IMR-90 (cell line): ENCODE results near the gene CACNA2D1. TPM values are rescaled to one million over a fixed set of nuclear protein-coding genes. Genes with fewer than 3 reads are reported as not detected.

ENCODE experiments used
- ATAC-seq: fragments of 200-7000 bp; cut with Tn5 transposase; 2 replicates; pipeline ENCODE4 v1.9.1; 2020; ENCODE audit warnings: low read depth, mild to moderate bottlenecking, moderate library complexity
- BruUV-seq: library from RNA; stranded (reverse); fragments of 400-500 nt; replicated peaks from 2 replicates; lab custom pipeline; 2021; lab: Mats Ljungman, UMichigan
- CTCF ChIA-PET: fragments of 300-600 bp; formaldehyde crosslinking; extraction: SDS; loops from one replicate; lab custom pipeline; 2021; ENCODE audit warnings: antibody characterized with exemption; lab: Yijun Ruan, JAX
- POLR2A ChIA-PET: fragments of 300-600 bp; sonication (Branson Sonifier 250); formaldehyde crosslinking; loops from one replicate; lab custom pipeline; 2022; ENCODE audit warnings: antibody characterized with exemption; ENCODE audit not compliant: unreplicated experiment; lab: Charles Lee
- DNase-seq: peaks from one replicate; pipeline ENCODE4 v3.0.0; 2013
- H2AFZ ChIP-seq: replicated peaks from 2 replicates; pipeline ENCODE3; 2013; ENCODE audit warnings: low read length, mild to moderate bottlenecking; ENCODE audit not compliant: poor library complexity
- H2AK5ac ChIP-seq: 2 replicates; pipeline ENCODE4 v1.6.1; 2013; ENCODE audit warnings: low read depth, low read length, inconsistent platforms
- H2AK9ac ChIP-seq: replicated peaks from 2 replicates; pipeline ENCODE3; 2013; ENCODE audit warnings: mild to moderate bottlenecking, low read depth, low read length, moderate library complexity; ENCODE audit not compliant: poor library complexity
- H2BK120ac ChIP-seq: 2 replicates; pipeline ENCODE4 v1.6.1; 2013; ENCODE audit warnings: low read depth, low read length, inconsistent platforms
- H2BK15ac ChIP-seq: 3 replicates; pipeline ENCODE4 v1.6.1; 2013; ENCODE audit warnings: low read depth, low read length, inconsistent platforms
- H2BK20ac ChIP-seq: 2 replicates; pipeline ENCODE4 v1.6.1; 2013; ENCODE audit warnings: low read depth, mild to moderate bottlenecking, inconsistent platforms, low read length, moderate library complexity
- H2BK5ac ChIP-seq: 2 replicates; pipeline ENCODE4 v1.6.1; 2013; ENCODE audit warnings: mild to moderate bottlenecking, low read depth, low read length, inconsistent platforms; ENCODE audit not compliant: poor library complexity, severe bottlenecking
- H3K14ac ChIP-seq: replicated peaks from 2 replicates; pipeline ENCODE4 v1.6.1; 2013; ENCODE audit warnings: low read depth, low read length, inconsistent platforms
- H3K18ac ChIP-seq: 2 replicates; pipeline ENCODE4 v1.6.1; 2013; ENCODE audit warnings: low read depth, low read length, control low read depth
- H3K23ac ChIP-seq: 2 replicates; pipeline ENCODE4 v1.6.1; 2013; ENCODE audit warnings: low read depth, low read length, inconsistent platforms
- H3K27ac ChIP-seq: 2 replicates; pipeline ENCODE4 v1.5.1; 2013; ENCODE audit warnings: mild to moderate bottlenecking, control low read depth, low read length; ENCODE audit not compliant: insufficient read depth
- H3K27me3 ChIP-seq: 2 replicates; pipeline ENCODE4 v1.6.1; 2013; ENCODE audit warnings: low read length; ENCODE audit not compliant: control insufficient read depth, insufficient read depth
- H3K36me3 ChIP-seq: 2 replicates; pipeline ENCODE4 v1.6.1; 2013; ENCODE audit warnings: low read length, mixed read lengths; ENCODE audit not compliant: control insufficient read depth, insufficient read depth
- H3K4ac ChIP-seq: 2 replicates; pipeline ENCODE4 v1.6.1; 2013; ENCODE audit warnings: low read depth, low read length, inconsistent platforms
- H3K4me1 ChIP-seq: 2 replicates; pipeline ENCODE4 v1.6.1; 2013; ENCODE audit warnings: low read length, mixed read lengths; ENCODE audit not compliant: control insufficient read depth, insufficient read depth
- H3K4me2 ChIP-seq: 2 replicates; pipeline ENCODE4 v1.6.1; 2013; ENCODE audit warnings: low read depth, mild to moderate bottlenecking, control low read depth, low read length, moderate library complexity
- H3K4me3 ChIP-seq: 2 replicates; pipeline ENCODE4 v1.5.1; 2013; ENCODE audit warnings: low read depth, mild to moderate bottlenecking, control low read depth, low read length, moderate library complexity; ENCODE audit not compliant: insufficient read depth
- H3K56ac ChIP-seq: 2 replicates; pipeline ENCODE4 v1.6.1; 2013; ENCODE audit warnings: low read length, inconsistent platforms; ENCODE audit not compliant: insufficient read depth; ENCODE audit errors: extremely low read depth
- H3K79me1 ChIP-seq, 2 experiments: 2 replicates each; pipeline ENCODE4 v1.6.1; 2013; ENCODE audit warnings: low read length in 2 of 2, inconsistent platforms in 1 of 2, low read depth in 1 of 2
- H3K9ac ChIP-seq: 2 replicates; pipeline ENCODE4 v1.6.1; 2013; ENCODE audit warnings: low read depth, low read length, control low read depth
- H3K9me1 ChIP-seq: 2 replicates; pipeline ENCODE4 v1.6.1; 2013; ENCODE audit warnings: low read length, inconsistent platforms; ENCODE audit not compliant: insufficient read depth
- H3K9me3 ChIP-seq: 2 replicates; pipeline ENCODE4 v1.6.1; 2013; ENCODE audit warnings: low read length; ENCODE audit not compliant: control insufficient read depth, insufficient read depth
- H4K20me1 ChIP-seq: 2 replicates; pipeline ENCODE4 v1.6.1; 2013; ENCODE audit warnings: low read length, inconsistent platforms; ENCODE audit not compliant: insufficient read depth
- H4K5ac ChIP-seq: 2 replicates; pipeline ENCODE4 v1.6.1; 2013; ENCODE audit warnings: mild to moderate bottlenecking, low read depth, low read length, control low read depth
- H4K8ac ChIP-seq, 2 experiments: 2 replicates each; pipeline ENCODE4 v1.6.1; 2013; ENCODE audit warnings: low read depth in 2 of 2, low read length in 2 of 2, control low read depth in 1 of 2, inconsistent platforms in 1 of 2
- H4K91ac ChIP-seq: 2 replicates; pipeline ENCODE4 v1.6.1; 2013; ENCODE audit warnings: low read depth, low read length, inconsistent platforms; ENCODE audit not compliant: insufficient read depth
- BHLHE40 ChIP-seq: fragments of 150-350 bp; IDR thresholded peaks from 2 replicates; pipeline ENCODE4 v1.6.1; 2016; ENCODE audit warnings: mild to moderate bottlenecking, low read depth, low read length
- FOS ChIP-seq: fragments of 150-350 bp; IDR thresholded peaks from 2 replicates; pipeline ENCODE4 v1.6.1; 2016; ENCODE audit warnings: low read depth, low read length
- MAFK ChIP-seq: IDR thresholded peaks from 2 replicates; pipeline ENCODE4 v1.6.1; 2012; ENCODE audit warnings: low read depth, low read length, improper control_type of control experiment
- MXI1 ChIP-seq: IDR thresholded peaks from 2 replicates; pipeline ENCODE4 v1.6.1; 2012; ENCODE audit warnings: low read depth, mild to moderate bottlenecking, low read length, moderate library complexity, borderline replicate concordance
- NFE2L2 ChIP-seq: fragments of 150-350 bp; IDR thresholded peaks from 2 replicates; pipeline ENCODE4 v1.6.1; 2016; ENCODE audit warnings: low read depth, mild to moderate bottlenecking, low read length
- RAD21 ChIP-seq: IDR thresholded peaks from 2 replicates; pipeline ENCODE4 v1.6.1; 2012; ENCODE audit warnings: low read length, improper control_type of control experiment
- RFX5 ChIP-seq: IDR thresholded peaks from 2 replicates; pipeline ENCODE4 v1.8.0; 2012; ENCODE audit warnings: low read depth, mild to moderate bottlenecking, low read length, moderate library complexity
- WGBS, 2 experiments: methylation state at CpG; one replicate each; pipeline versions ENCODE4 v1.1.5 to v1.1.7; 2013; ENCODE audit warnings: missing lambda C conversion rate in 2 of 2; ENCODE audit not compliant: insufficient read length in 1 of 2; ENCODE audit errors: extremely low coverage in 2 of 2; 5-methylcytosine and 5-hydroxymethylcytosine counted together
- dilution Hi-C: fragments of 300-500 bp; cut with HindIII; formaldehyde crosslinking; loops from one replicate; pipeline ENCODE4 v1.14.3; 2018; ENCODE audit warnings: low sequenced_read_pairs; ENCODE audit not compliant: unreplicated experiment
- in situ Hi-C: fragments of 300-500 bp; cut with MboI; formaldehyde crosslinking; loops from 3 replicates; pipeline ENCODE4 v1.14.3; 2019; ENCODE audit warnings: low sequenced_read_pairs, inconsistent platforms, mixed read lengths
- intact Hi-C: fragments of 100-400 bp; cut with micrococcal nuclease; formaldehyde crosslinking; loops from 2 replicates; pipeline ENCODE4 v1.10.0; 2022
- polyA plus RNA-seq, 3 experiments: library from polyadenylated mRNA; depleted of rRNA; stranded (reverse); fragments of >200 nt; gene quantifications; 2 replicates each; pipeline ENCODE4 v1.2.3, GENCODE V29; 2012; ENCODE audit warnings: low replicate concordance in 1 of 3
- total RNA-seq: library from RNA; depleted of rRNA; stranded (reverse); fragments of >200 nt; gene quantifications from 2 replicates; pipeline ENCODE4 v1.2.3, GENCODE V29; 2012
- TF ChIP-seq, protein P1 (sequence below): fragments of 150-350 bp; IDR thresholded peaks from 2 replicates; pipeline ENCODE4 v1.6.1; 2017; ENCODE audit warnings: mild to moderate bottlenecking, antibody characterized with exemption, low read length, low read depth
- TF ChIP-seq, protein P2 (sequence below): fragments of 150-350 bp; IDR thresholded peaks from 2 replicates; pipeline ENCODE4 v1.6.1; 2016; ENCODE audit warnings: low read depth, mild to moderate bottlenecking, low read length, moderate library complexity, borderline replicate concordance
- TF ChIP-seq, protein P3 (sequence below): conservative IDR thresholded peaks from 2 replicates; pipeline ENCODE4 v1.5.1; 2012; ENCODE audit warnings: mild to moderate bottlenecking, low read depth, low read length, improper control_type of control experiment

Gene CACNA2D1
- total and polyA plus RNA-seq, 2 of the 4 experiments (the other 2 are of a cell fraction): 5.8 to 21.9 TPM

DNA sequence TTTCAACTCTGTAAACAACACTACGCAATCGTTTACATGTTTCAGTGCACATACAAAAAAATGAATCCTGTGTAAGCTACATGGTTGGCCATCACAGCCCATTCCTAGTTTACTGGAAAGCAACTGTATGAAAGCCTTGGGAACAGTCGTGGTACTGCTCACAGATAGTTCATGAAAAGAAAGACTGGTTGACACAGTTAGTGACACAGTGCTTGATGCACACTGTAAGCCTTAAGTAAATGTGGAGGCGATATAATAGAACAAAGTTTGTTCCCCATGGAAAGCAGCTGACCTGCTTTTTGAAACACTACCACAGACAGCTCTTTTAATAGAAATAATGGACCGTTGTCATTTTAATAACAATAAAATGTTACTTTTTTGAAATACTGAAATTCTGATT, 5.1 kb downstream of the CACNA2D1 start:
- H3K4ac ChIP-seq: no peak overlapping the region
- no peaks in the 10 kb centered on the region for H3K9me1 ChIP-seq
- H2AK5ac ChIP-seq: no peak overlapping the region
- peaks cover 16 to 27% of the 10 kb centered on the region in 2 experiments for H3K79me1 ChIP-seq
- H3K18ac ChIP-seq: no peak overlapping the region
- intact Hi-C loops (no loop called here), dilution Hi-C loops (no loop called here), in situ Hi-C loops (no loop called here)
- H2AK9ac ChIP-seq: no peak overlapping the region
- H2BK20ac ChIP-seq: no peak overlapping the region
- DNase-seq (no peak), ATAC-seq (no peak)
- H2BK15ac ChIP-seq: no peak overlapping the region
- H3K9ac ChIP-seq: no peak overlapping the region
- H2BK120ac ChIP-seq: no peak overlapping the region
- H2AFZ ChIP-seq: no peak overlapping the region
- 100% methylated on average over 1 of the region's 5 CpGs; no CpG with 5 or more reads in 1 of the 2 experiments for WGBS, 2 experiments
- H3K9me3 ChIP-seq: no peaks in the 10 kb centered on the region
- H4K5ac ChIP-seq: no peak overlapping the region
- H4K8ac ChIP-seq: no peak overlapping the region; a peak in 1 of 4 replicates
- H4K91ac ChIP-seq: no peak overlapping the region
- BruUV-seq: no TSS peak
- H3K14ac ChIP-seq: 0 out of 2 replicates have a peak overlapping the region, but pooled peaks have one; percentile 58
- no peak overlapping the region for H3K56ac ChIP-seq
- H3K36me3 ChIP-seq: no peaks in the 10 kb centered on the region
- no peak overlapping the region for H3K4me2 ChIP-seq
- H4K20me1 ChIP-seq: no peaks in the 10 kb centered on the region
- ChIA-PET POLR2A (no interaction called here), CTCF (no interaction called here)
- no peak overlapping the region for H3K4me3 ChIP-seq
- H3K27ac ChIP-seq: no peak overlapping the region
- no peaks in the 10 kb centered on the region for H3K27me3 ChIP-seq
- no peak overlapping the region for H2BK5ac ChIP-seq
- 0 out of 2 replicates have a peak overlapping the region, but pooled peaks have one; percentile 42 for H3K23ac ChIP-seq
- no peaks in the 10 kb centered on the region; the same call in 1 of the 2 replicates for H3K4me1 ChIP-seq
- TF ChIP-seq, protein P1, sequence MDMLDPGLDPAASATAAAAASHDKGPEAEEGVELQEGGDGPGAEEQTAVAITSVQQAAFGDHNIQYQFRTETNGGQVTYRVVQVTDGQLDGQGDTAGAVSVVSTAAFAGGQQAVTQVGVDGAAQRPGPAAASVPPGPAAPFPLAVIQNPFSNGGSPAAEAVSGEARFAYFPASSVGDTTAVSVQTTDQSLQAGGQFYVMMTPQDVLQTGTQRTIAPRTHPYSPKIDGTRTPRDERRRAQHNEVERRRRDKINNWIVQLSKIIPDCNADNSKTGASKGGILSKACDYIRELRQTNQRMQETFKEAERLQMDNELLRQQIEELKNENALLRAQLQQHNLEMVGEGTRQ: no peak
- TF ChIP-seq MXI1: no peak
- TF ChIP-seq FOS: no peak
- TF ChIP-seq, protein P2, sequence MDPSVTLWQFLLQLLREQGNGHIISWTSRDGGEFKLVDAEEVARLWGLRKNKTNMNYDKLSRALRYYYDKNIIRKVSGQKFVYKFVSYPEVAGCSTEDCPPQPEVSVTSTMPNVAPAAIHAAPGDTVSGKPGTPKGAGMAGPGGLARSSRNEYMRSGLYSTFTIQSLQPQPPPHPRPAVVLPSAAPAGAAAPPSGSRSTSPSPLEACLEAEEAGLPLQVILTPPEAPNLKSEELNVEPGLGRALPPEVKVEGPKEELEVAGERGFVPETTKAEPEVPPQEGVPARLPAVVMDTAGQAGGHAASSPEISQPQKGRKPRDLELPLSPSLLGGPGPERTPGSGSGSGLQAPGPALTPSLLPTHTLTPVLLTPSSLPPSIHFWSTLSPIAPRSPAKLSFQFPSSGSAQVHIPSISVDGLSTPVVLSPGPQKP: no peak
- TF ChIP-seq, protein P3, sequence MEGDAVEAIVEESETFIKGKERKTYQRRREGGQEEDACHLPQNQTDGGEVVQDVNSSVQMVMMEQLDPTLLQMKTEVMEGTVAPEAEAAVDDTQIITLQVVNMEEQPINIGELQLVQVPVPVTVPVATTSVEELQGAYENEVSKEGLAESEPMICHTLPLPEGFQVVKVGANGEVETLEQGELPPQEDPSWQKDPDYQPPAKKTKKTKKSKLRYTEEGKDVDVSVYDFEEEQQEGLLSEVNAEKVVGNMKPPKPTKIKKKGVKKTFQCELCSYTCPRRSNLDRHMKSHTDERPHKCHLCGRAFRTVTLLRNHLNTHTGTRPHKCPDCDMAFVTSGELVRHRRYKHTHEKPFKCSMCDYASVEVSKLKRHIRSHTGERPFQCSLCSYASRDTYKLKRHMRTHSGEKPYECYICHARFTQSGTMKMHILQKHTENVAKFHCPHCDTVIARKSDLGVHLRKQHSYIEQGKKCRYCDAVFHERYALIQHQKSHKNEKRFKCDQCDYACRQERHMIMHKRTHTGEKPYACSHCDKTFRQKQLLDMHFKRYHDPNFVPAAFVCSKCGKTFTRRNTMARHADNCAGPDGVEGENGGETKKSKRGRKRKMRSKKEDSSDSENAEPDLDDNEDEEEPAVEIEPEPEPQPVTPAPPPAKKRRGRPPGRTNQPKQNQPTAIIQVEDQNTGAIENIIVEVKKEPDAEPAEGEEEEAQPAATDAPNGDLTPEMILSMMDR: no peak
- TF ChIP-seq NFE2L2: no peak
- no peak for TF ChIP-seq BHLHE40
- TF ChIP-seq RFX5: no peak
- TF ChIP-seq RAD21: no peak
- TF ChIP-seq MAFK: no peak
